K562 (cell line): ENCODE measurements around the gene HEPACAM. TPM values are rescaled to one million over a fixed set of nuclear protein-coding genes. Genes with fewer than 3 reads are reported as not detected.

ENCODE experiments used
- ATAC-seq: fragments of 200-7000 bp; cut with Tn5 transposase; 3 replicates; pipeline ENCODE4 v1.9.1; 2020; ENCODE audit warnings: moderate library complexity
- BruUV-seq: library from RNA; stranded (reverse); fragments of 400-500 nt; replicated peaks from 2 replicates; lab custom pipeline; 2021; lab: Mats Ljungman, UMichigan
- CTCF ChIA-PET: fragments of 300-600 bp; formaldehyde crosslinking; extraction: SDS; loops from one replicate; lab custom pipeline; 2021; ENCODE audit warnings: low intra/inter-chr PET ratio; lab: Yijun Ruan, JAX
- POLR2A ChIA-PET: fragments of 300-600, 350-650 bp; sonication (Branson Sonifier 250); formaldehyde crosslinking; extraction: SDS; loops from one replicate; lab custom pipeline; 2021; ENCODE audit warnings: antibody characterized with exemption, inconsistent platforms; lab: Yijun Ruan, JAX
- DNase-seq, 4 experiments: peaks; one replicate each; pipeline versions ENCODE4 v3.0.0 to v3.0.0-alpha.2; 2011 to 2018; ENCODE audit warnings: low spot score in 3 of 4, mixed read lengths in 3 of 4; ENCODE audit errors: extremely low read depth in 1 of 4
- FAIRE-seq: peaks from 2 replicates; lab custom pipeline; 2011; peaks lifted over from hg19 to GRCh38; lab: Jason Lieb, UNC
- H2AFZ ChIP-seq: 2 replicates; pipeline ENCODE4 v1.6.0; 2011; ENCODE audit warnings: low read depth, low read length, control low read depth, inconsistent platforms
- H3K27ac ChIP-seq: fragments of 200-600 bp; 3 replicates; pipeline ENCODE4 v1.8.0; 2011; ENCODE audit warnings: low read depth, mild to moderate bottlenecking, control low read depth, inconsistent platforms, low read length, moderate library complexity, mixed read lengths; ENCODE audit errors: extremely low read depth
- H3K27me3 ChIP-seq, 2 experiments: fragments of 300-600 bp in 1 of 2; 2 replicates in 1 of 2; 3 replicates in 1 of 2; pipeline versions ENCODE4 v1.6.0 to v1.8.0; 2011; ENCODE audit warnings: inconsistent platforms in 2 of 2, low read length in 2 of 2, mild to moderate bottlenecking in 1 of 2, mixed read lengths in 1 of 2, moderate library complexity in 1 of 2; ENCODE audit not compliant: control insufficient read depth in 2 of 2, insufficient read depth in 2 of 2
- H3K36me3 ChIP-seq: fragments of 300-600 bp; 3 replicates; pipeline ENCODE4 v1.8.0; 2011; ENCODE audit warnings: mild to moderate bottlenecking, low read length, inconsistent platforms; ENCODE audit not compliant: control insufficient read depth, insufficient read depth
- H3K4me1 ChIP-seq, 2 experiments: fragments of 200-600 bp in 1 of 2; replicated peaks in 1 of 2; 2 replicates in 1 of 2; 3 replicates in 1 of 2; pipeline versions ENCODE4 v1.5.1 to v1.8.0; 2011; ENCODE audit warnings: inconsistent platforms in 2 of 2, low read length in 2 of 2, mild to moderate bottlenecking in 1 of 2, mixed read lengths in 1 of 2, moderate library complexity in 1 of 2; ENCODE audit not compliant: control insufficient read depth in 2 of 2, insufficient read depth in 2 of 2
- H3K4me2 ChIP-seq: 2 replicates; pipeline ENCODE4 v1.6.1; 2011; ENCODE audit warnings: low read length, control low read depth, inconsistent platforms, mixed read lengths; ENCODE audit not compliant: insufficient read depth
- H3K4me3 ChIP-seq: fragments of 200-600 bp; sonication (generic), shearing (Covaris generic); 2 replicates; pipeline ENCODE4 v1.5.1; 2016; ENCODE audit warnings: control low read depth, inconsistent platforms
- H3K79me2 ChIP-seq: fragments of 200-600 bp; 3 replicates; pipeline ENCODE4 v1.8.0; 2011; ENCODE audit warnings: low read length, inconsistent platforms; ENCODE audit not compliant: control insufficient read depth, insufficient read depth
- H3K9ac ChIP-seq, 2 experiments: 2 replicates each; pipeline versions ENCODE4 v1.6.0 to v1.6.1; 2011; ENCODE audit warnings: low read depth in 2 of 2, low read length in 2 of 2, control low read depth in 1 of 2, inconsistent platforms in 1 of 2, mild to moderate bottlenecking in 1 of 2, mixed read lengths in 1 of 2; ENCODE audit not compliant: insufficient read depth in 1 of 2
- H3K9me1 ChIP-seq: one replicate; pipeline ENCODE4 v1.6.0; 2011; ENCODE audit warnings: inconsistent platforms, mild to moderate bottlenecking, low read length, moderate library complexity; ENCODE audit not compliant: control insufficient read depth, insufficient read depth
- H3K9me3 ChIP-seq: replicated peaks from 2 replicates; pipeline ENCODE4 v1.5.1; 2011; ENCODE audit warnings: low read depth, low read length, inconsistent platforms; ENCODE audit not compliant: control insufficient read depth, insufficient read depth
- H4K20me1 ChIP-seq: replicated peaks from 2 replicates; pipeline ENCODE4 v1.6.1; 2011; ENCODE audit warnings: low read length, inconsistent platforms, mixed read lengths; ENCODE audit not compliant: control insufficient read depth, insufficient read depth
- HNRNPL ChIP-seq: fragments of 200-400 bp; formaldehyde crosslinking; IDR thresholded peaks from 2 replicates; pipeline ENCODE4 v1.6.1; 2017; ENCODE audit warnings: low read depth, mild to moderate bottlenecking, low read length
- PML ChIP-seq: IDR thresholded peaks from 2 replicates; pipeline ENCODE4 v1.6.1; 2012; ENCODE audit warnings: low read length, inconsistent platforms
- ZBTB11 ChIP-seq, 3 experiments: fragments of 200-800 bp in 1 of 3; fragments of 250-450 bp in 1 of 3; fragments of 450-650 bp in 1 of 3; sonication (Bioruptor Pico) in 1 of 3; sonication (Bioruptor generic) in 1 of 3; formaldehyde crosslinking in 1 of 3; IDR thresholded peaks; 2 replicates each; pipeline versions ENCODE4 v1.6.1 to v1.8.0; 2016 to 2022; ENCODE audit warnings: mild to moderate bottlenecking in 2 of 3, missing genetic modification characterization in 2 of 3, missing compliant biosample characterization in 1 of 3, moderate library complexity in 1 of 3
- ZNF197 ChIP-seq: fragments of 200-800 bp; sonication (Bioruptor generic); IDR thresholded peaks from 2 replicates; pipeline ENCODE4 v1.6.1; 2016; ENCODE audit warnings: low read depth, missing genetic modification characterization, missing compliant biosample characterization
- WGBS: fragments of 100-300 bp; shearing (Covaris generic); methylation state at CpG from one replicate; pipeline ENCODE4 v1.1.6; 2016; ENCODE audit warnings: low coverage, mixed read lengths; ENCODE audit not compliant: insufficient coverage; ENCODE audit errors: missing lambda C conversion rate; 5-methylcytosine and 5-hydroxymethylcytosine counted together
- in situ Hi-C: fragments of 300-500 bp; cut with MboI; formaldehyde crosslinking; loops from 4 replicates; pipeline ENCODE4 v1.15.0; 2018; ENCODE audit warnings: inconsistent platforms, mixed read lengths
- intact Hi-C: fragments of 100-400 bp; cut with micrococcal nuclease; formaldehyde crosslinking; loops from 2 replicates; pipeline ENCODE4 v1.14.2; 2022
- polyA plus RNA-seq, 8 experiments: library from polyadenylated mRNA; depleted of rRNA in 4 of 8; stranded (reverse) in 5 of 8; unstranded in 3 of 8; fragments of >200 nt; fragmentation: Nextera tagmentation in 2 of 8; fragmentation: Illumina TruSeq in 1 of 8; extraction: Ambion mirVana in 2 of 8; extraction: Trizol in 1 of 8; gene quantifications; 2 replicates each; pipeline versions ENCODE4 v1.2.1 to v1.2.3, GENCODE V29; 2011 to 2014; ENCODE audit warnings: inconsistent platforms in 1 of 8, missing spikeins in 1 of 8
- total RNA-seq, 7 experiments: library from RNA; depleted of rRNA in 6 of 7; stranded (reverse); fragments of >200 nt in 6 of 7; fragmentation: Illumina TruSeq in 2 of 7; extraction: Trizol in 2 of 7; gene quantifications; 2 replicates each; pipeline versions ENCODE4 v1.2.1 to v1.2.3, GENCODE V29; 2011 to 2021; ENCODE audit warnings: low replicate concordance in 1 of 7

HEPACAM gene
- total and polyA plus RNA-seq, 9 of the 15 experiments (the other 6 are each of a cell fraction or from before 2014, with no cell fraction given) = not detected

DNA sequence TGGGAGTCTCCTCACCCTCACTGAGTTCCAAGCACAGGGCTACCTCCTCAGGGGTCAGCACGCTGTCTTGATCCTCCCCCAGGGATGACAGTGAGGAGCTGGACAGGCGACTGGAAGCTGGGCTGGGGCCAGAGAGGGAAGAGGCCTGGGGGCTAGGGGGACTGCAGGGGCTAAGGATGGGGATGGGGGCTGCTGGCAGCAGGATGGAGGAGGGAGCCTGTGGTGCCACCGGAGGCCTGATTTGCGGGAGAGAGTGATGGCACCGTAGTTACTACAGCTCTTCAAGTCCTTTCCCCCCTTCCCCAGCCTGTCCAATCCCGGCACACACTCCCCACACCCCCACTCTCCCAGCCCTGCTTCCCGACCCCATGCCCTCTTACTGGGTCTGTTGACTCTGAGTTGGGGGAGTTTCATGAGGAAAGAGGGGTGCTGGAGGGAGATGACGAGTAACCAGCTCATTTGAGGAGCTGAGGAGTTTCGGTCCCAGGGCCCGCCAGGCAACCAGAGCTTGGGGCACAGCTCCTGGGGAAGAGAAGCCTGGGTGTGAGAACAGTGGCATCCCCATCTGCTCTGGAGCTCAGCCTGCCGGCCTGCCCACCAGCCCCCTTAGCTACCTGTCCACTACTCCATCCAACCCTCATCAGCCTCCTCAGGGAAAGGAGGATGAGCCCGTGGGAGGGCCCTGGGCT, 48.7 kb downstream of the HEPACAM start (continued):
- no peak for TF ChIP-seq HNRNPL
- no peak for TF ChIP-seq ZNF197 (CRISPR knock-in tag)

DNA sequence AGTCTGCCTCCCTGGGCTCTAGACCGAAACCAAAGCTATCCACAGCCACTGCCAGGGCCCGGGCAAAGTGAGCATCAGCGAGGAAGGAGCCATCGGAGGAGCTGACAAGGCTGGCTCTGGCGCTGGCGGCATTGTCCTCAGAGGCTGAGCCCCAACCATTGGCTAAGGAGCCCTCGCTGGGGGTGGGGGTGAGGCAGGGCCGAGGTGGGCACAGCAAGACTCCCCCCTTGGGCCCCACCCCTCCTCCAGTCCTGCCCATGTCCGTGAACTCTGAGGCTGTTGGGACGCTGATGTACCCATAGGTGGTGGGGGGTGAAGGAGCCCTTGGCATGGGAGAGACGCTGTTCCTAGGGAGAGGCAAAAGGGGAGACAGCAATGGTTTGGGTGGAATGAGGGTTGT, 49.4 kb downstream of the HEPACAM start:
- Histone ChIP-seq H3K27ac (no peak overlapping the region), H3K9me1 (no peaks in the 10 kb centered on the region), H3K79me2 (no peaks in the 10 kb centered on the region), H3K4me1 (peaks cover 6 to 7% of the 10 kb centered on the region in 2 experiments; a peak in 2 of 5 replicates), H4K20me1 (0 out of 2 replicates have a peak, but pooled peaks cover 3% of the 10 kb centered on the region), H3K36me3 (no peaks in the 10 kb centered on the region), H3K9ac (0 out of 4 replicates have a peak overlapping the region, but pooled peaks of 1 of the 2 experiments have one; percentile 35), H3K27me3 (peaks cover 10 to 65% of the 10 kb centered on the region in 2 experiments; a peak in 4 of 5 replicates), H3K4me3 (no peak overlapping the region), H3K9me3 (no peaks in the 10 kb centered on the region), H2AFZ (no peak overlapping the region), H3K4me2 (no peak overlapping the region)
- ChIA-PET POLR2A (interaction anchor here (0.7 kb wide), 1 partner anchor 19 kb away, joined by 3 read pairs; no protein-coding TSS in a partner anchor), CTCF (no interaction called here)
- TF ChIP-seq ZBTB11 (CRISPR knock-in tag; IDR thresholded peaks at IDR 0.05) = no peak
- no peak for TF ChIP-seq PML
- DNase-seq (no peak), FAIRE-seq (no peak), ATAC-seq (no peak)
- no TSS peak for BruUV-seq
- in situ Hi-C loops = no loop called here
- 3% methylated on average over 11 of the region's 11 CpGs for WGBS
- intact Hi-C loops = no loop called here
